ENCODE results near the gene PRX.

Gene PRX

DNA sequence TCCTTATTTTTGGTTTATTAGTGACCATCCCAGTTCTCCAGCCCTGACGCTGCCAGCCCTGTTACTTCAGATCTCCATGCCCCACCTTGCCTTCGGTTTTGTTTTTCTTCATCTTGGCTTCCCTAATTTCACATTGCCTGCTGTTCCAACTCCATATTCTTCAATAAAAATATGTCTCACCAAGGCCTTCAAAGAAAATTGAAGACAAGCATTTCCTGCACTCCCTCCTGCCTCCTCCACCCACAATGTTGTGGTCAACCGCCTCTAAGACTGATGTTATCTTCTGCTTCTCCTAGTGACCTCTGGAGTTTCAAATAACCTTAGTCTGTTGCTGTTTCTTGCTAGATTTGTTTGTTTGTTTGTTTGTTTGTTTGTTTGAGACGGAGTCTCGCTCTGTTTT lies 50.1 kb downstream of the PRX start:
- DNase-seq: no peak

DNA sequence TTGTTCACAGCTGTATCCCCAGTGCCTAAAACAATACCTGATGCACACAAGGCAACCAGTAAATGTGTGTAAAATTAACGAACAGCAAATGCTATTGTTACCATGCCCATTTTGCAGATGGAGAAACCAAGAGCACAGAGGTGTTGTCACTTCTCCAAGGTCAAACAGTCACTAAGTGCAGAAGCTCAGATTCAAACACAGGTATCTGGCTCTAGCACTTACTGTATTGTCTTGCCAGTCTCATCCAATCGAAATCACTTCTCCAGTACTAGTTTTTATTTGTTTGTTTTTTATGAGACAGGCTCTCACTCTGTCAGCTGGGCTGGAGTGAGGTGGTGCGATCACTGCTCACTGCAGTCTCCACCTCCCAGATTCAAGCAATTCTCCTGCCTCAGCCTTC lies 51.0 kb downstream of the PRX start:
- no peak for DNase-seq

- peak; percentile 98 for DNase-seq
Measured at GRCh38 chr19:40360708-40361241, 52.4 kb downstream of the PRX start.

DNA sequence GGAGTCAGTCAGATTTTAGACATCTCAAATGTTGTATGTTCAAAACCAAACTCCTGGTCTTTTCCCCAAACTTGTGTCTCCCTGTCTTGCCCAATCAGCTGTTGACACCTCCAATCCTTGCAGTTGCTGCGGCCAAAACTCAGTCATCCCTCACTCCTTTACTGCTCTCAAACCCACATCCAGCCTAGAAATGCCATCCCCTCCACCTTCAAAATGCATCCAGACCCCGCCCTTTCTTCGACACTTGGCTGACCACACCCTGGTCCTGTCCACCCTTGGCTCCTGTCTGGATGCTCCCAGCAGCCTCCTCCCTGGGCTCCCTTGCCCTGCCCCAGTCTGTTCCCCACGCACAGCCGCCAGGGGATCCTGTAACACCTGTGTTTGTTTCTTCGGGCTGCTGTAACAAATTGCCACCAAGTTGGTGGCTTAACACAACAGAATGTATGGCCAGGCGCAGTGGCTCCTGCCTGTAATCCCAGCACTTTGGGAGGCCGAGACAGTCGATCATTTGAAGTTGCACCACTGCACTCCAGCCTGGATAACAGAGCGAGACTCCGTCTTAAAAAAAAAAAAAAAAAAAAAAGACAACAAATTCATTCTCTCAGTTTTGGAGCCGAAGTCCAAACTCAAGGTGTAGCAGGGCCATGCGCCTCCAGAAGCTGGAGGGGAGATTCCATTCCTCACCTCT lies 53.0 kb downstream of the PRX start:
- peak; percentile 70 for DNase-seq

DNA sequence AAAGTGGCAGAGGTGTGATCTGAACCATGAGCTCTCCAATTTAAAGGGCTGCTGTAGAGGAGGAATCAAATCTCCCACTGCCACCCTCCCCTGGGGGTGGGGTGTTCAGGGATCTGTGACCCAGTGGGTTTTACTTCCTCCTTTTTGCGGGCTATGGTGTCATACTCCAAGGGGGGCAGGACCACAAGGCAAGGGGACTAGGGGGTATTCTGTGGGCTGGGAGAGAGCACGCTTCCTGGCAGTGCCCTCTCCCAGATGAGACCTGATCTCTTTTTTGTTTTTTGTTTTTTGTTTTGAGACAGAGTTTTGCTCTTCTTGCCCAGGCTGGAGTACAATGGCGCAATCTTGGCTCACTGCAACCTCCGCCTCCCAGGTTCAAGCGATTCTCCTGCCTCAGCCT lies 54.4 kb downstream of the PRX start:
- no peak for DNase-seq

- DNase-seq: no peak
Measured at GRCh38 chr19:40357640-40358039, 55.5 kb downstream of the PRX start.

DNA sequence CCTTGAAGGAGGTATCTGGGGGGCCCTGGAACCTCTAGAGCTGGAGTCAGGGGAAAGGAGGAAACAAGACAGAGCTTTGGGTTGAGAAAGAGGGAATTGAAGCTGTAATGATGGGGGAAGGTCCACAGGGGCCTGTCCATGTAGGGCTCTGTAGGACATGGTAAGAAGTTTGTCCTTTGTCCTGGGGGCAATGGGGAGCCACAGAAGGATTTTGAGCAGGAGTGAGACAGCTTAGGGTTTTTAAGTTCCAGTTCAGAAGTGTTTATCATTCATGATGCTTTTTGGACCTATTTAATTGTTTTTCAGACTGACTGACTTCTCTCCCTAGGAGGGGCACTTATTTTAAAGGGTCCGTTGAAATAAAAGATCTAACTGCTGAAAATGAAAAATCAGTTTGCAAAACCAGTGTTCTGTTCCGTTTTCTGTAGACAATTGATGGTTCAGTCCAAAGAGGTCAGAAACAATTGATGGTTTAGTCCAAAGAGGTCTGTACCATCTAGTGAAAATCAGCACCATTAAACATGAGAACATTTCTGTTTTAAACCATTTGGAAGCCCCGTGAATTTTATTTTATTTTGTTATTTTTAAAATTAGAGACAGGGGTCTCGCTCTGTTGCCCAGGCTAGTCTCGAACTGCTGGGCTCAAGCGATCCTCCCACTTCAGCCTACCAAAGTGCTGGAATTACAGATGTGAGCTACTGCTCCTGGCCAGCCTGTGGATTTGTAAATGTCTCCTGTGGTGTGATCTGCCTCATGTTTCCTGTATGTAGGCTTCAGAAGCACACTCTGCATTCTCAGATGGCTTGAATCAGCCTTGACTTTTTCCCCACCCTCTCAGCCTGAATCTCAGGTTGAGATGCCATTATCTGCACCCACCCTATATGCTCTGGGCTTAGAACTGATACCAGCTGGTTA lies 56.2 kb downstream of the PRX start:
- no peak for DNase-seq

- no peak for DNase-seq
Measured at GRCh38 chr19:40355975-40356680, 57.0 kb downstream of the PRX start.

DNA sequence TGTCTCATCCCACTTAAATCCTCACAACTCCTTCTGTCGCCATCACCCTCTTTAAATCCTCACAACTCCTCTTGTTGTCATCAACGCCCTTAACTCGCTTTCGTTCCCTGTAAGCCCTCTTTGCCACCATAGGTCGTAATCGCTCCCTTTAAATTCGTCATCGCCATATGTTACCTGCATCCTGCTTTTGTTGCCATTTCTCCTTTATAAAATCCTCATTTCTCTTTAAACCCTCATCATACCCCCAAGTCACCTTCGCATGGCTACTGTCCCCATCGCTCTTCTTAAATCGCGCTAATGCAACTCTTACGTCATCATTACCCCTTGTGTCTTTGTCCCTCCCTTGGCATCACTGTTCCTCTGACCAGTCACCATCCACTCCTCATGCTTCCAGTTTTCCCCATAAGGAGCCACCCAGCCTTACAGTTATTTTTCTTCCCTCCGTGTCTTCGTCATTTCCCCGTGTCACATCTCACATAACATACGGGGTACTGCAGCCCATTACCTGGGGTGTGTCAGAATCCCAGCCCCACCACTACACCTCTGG lies 64.1 kb downstream of the PRX start:
- DNase-seq: peak; percentile 83

GRCh38 chr19:40348125-40348913 lies 64.9 kb downstream of the PRX start, which contains the start of the genes C19orf47 and PLD3:
TSS of gene C19orf47 (minus strand) at chr19:40348397. CDS start at chr19:40341857, 6,540 bp downstream.
TSS of gene PLD3 (plus strand) at chr19:40348695. CDS start at chr19:40366484, 17,789 bp downstream.
- DNase-seq: peak; percentile 100

GRCh38 chr19:40344422-40344821 lies 68.8 kb downstream of the PRX start:
- no peak for DNase-seq

Data from NCI-H82 (cell line).